ENCODE measurements around the gene SORCS2.

- TF ChIP-seq CTCF (IDR thresholded peaks at IDR 0.05; ENCODE audit: control extremely low read depth in 1 of 3, insufficient read depth in 1 of 3, low read depth in 1 of 3, low read length in 3 of 3): no peak
- TF ChIP-seq ATF2 (IDR thresholded peaks at IDR 0.05; ENCODE audit: low read length): no peak
- TF ChIP-seq SP1 (IDR thresholded peaks at IDR 0.05; ENCODE audit: low read depth, low read length): no peak
- no peak for TF ChIP-seq POLR2AphosphoS5 (IDR thresholded peaks at IDR 0.05; ENCODE audit: low read depth, low read length)
- no peak for TF ChIP-seq POLR2A (IDR thresholded peaks at IDR 0.05; ENCODE audit: control extremely low read depth in 1 of 2, low read depth in 2 of 2, low read length in 2 of 2)
- no peak for TF ChIP-seq JUND (IDR thresholded peaks at IDR 0.05; ENCODE audit: low read length)
- TF ChIP-seq TAF1 (IDR thresholded peaks at IDR 0.05; ENCODE audit: low read depth, low read length): no peak
- TF ChIP-seq BRCA1 (IDR thresholded peaks at IDR 0.05; ENCODE audit: low read depth, low read length): no peak
- TF ChIP-seq CREB1 (IDR thresholded peaks at IDR 0.05): no peak
- TF ChIP-seq EP300 (IDR thresholded peaks at IDR 0.05; ENCODE audit: borderline replicate concordance in 1 of 2, low read depth in 2 of 2, low read length in 2 of 2): no peak
- TF ChIP-seq CBX5 (IDR thresholded peaks at IDR 0.05; ENCODE audit: low read depth, low read length): no peak
- TF ChIP-seq HDAC2 (IDR thresholded peaks at IDR 0.05; ENCODE audit: borderline replicate concordance in 1 of 2, low read depth in 2 of 2, low read length in 2 of 2): no peak
- TF ChIP-seq JUN (IDR thresholded peaks at IDR 0.05; ENCODE audit: low read depth, low read length): no peak
Observed at GRCh38 chr4:7553280-7553679, 360.9 kb downstream of the SORCS2 start.
